HCT116 (cell line): ENCODE measurements around the gene HMCN1. TPM values are rescaled to one million over a fixed set of nuclear protein-coding genes. Genes with fewer than 3 reads are reported as not detected.

Experiments used
- ATAC-seq: fragments of 200-7000 bp; cut with Tn5 transposase; 2 replicates; pipeline ENCODE4 v1.9.1; 2020; ENCODE audit warnings: mild to moderate bottlenecking, moderate library complexity
- BruUV-seq: library from RNA; stranded (reverse); fragments of 400-500 nt; replicated peaks from 2 replicates; lab custom pipeline; 2021; lab: Mats Ljungman, UMichigan
- CTCF ChIA-PET: fragments of 300-600 bp; sonication (Branson Sonifier 250); formaldehyde crosslinking; loops from one replicate; lab custom pipeline; 2021; ENCODE audit warnings: antibody characterized with exemption; lab: Charles Lee
- POLR2A ChIA-PET: fragments of 300-600, 350-600 bp; sonication (Branson Sonifier 250); formaldehyde crosslinking; loops from one replicate; lab custom pipeline; 2021; ENCODE audit warnings: antibody characterized with exemption; lab: Charles Lee
- RAD21 ChIA-PET, 2 experiments: fragments of 300-600 bp; sonication (Branson Sonifier 250); formaldehyde crosslinking; loops; one replicate each; lab custom pipeline; 2023; ENCODE audit warnings: low total read pairs in 2 of 2; ENCODE audit not compliant: uncharacterized antibody in 2 of 2, unreplicated experiment in 2 of 2, low non-redundant PET in 1 of 2; lab: Charles Lee
- DNase-seq: peaks from one replicate; pipeline ENCODE4 v3.0.0-alpha.2; 2010; ENCODE audit warnings: low read depth, low spot score
- H2AFZ ChIP-seq: fragments of 200-600 bp; shearing (Covaris generic), sonication (generic); 2 replicates; pipeline ENCODE4 v1.6.1; 2017; ENCODE audit warnings: low read depth, mixed run types, mixed read lengths, antibody characterized with exemption, low read length; ENCODE audit not compliant: poor library complexity, severe bottlenecking
- H3K27ac ChIP-seq: 2 replicates; pipeline ENCODE4 v1.5.1; 2012; ENCODE audit warnings: low read depth, low read length
- H3K27me3 ChIP-seq: fragments of 200-600 bp; sonication (generic); 2 replicates; pipeline ENCODE4 v1.6.1; 2016; ENCODE audit warnings: mixed run types, low read length, mixed read lengths; ENCODE audit not compliant: insufficient read depth
- H3K36me3 ChIP-seq, 2 experiments: fragments of 200-500 bp in 1 of 2; fragments of 200-600 bp in 1 of 2; sonication (Bioruptor generic) in 1 of 2; sonication (generic) in 1 of 2; 2 replicates each; pipeline versions ENCODE4 v1.5.1 to v1.6.1; 2014 to 2016; ENCODE audit warnings: low read length in 2 of 2, inconsistent platforms in 1 of 2, mixed read lengths in 1 of 2, mixed run types in 1 of 2; ENCODE audit not compliant: insufficient read depth in 2 of 2, control insufficient read depth in 1 of 2
- H3K4me1 ChIP-seq, 2 experiments: fragments of 200-600 bp in 1 of 2; sonication (generic) in 1 of 2; 2 replicates each; pipeline versions ENCODE4 v1.5.1 to v1.6.1; 2012 to 2017; ENCODE audit warnings: low read length in 2 of 2, inconsistent platforms in 1 of 2, mild to moderate bottlenecking in 1 of 2, mixed read lengths in 1 of 2, mixed run types in 1 of 2, moderate library complexity in 1 of 2; ENCODE audit not compliant: insufficient read depth in 2 of 2, control insufficient read depth in 1 of 2
- H3K4me2 ChIP-seq: fragments of 200-600 bp; sonication (generic); 2 replicates; pipeline ENCODE4 v1.6.1; 2017; ENCODE audit warnings: mixed run types, low read length, mixed read lengths
- H3K4me3 ChIP-seq, 2 experiments: fragments of 200-600 bp in 1 of 2; sonication (generic) in 1 of 2; replicated peaks in 1 of 2; 2 replicates each; pipeline ENCODE4 v1.5.1; 2011 to 2016; ENCODE audit warnings: low read length in 2 of 2, control low read depth in 1 of 2, low read depth in 1 of 2, mild to moderate bottlenecking in 1 of 2, mixed read lengths in 1 of 2, mixed run types in 1 of 2
- H3K79me2 ChIP-seq: fragments of 200-600 bp; sonication (generic); 2 replicates; pipeline ENCODE4 v1.6.1; 2017; ENCODE audit warnings: mild to moderate bottlenecking, mixed run types, low read length, moderate library complexity, mixed read lengths; ENCODE audit not compliant: insufficient read depth
- H3K9ac ChIP-seq: fragments of 200-600 bp; sonication (generic); 2 replicates; pipeline ENCODE4 v1.6.1; 2016; ENCODE audit warnings: low read length, mixed read lengths
- H3K9me2 ChIP-seq: fragments of 200-600 bp; sonication (generic), shearing (Covaris generic); 2 replicates; pipeline ENCODE4 v1.6.1; 2017; ENCODE audit warnings: mixed run types, mild to moderate bottlenecking, moderate library complexity; ENCODE audit not compliant: insufficient read depth
- H3K9me3 ChIP-seq, 2 experiments: fragments of 200-500 bp in 1 of 2; fragments of 200-600 bp in 1 of 2; sonication (Bioruptor generic) in 1 of 2; sonication (generic) in 1 of 2; 2 replicates each; pipeline ENCODE4 v1.6.1; 2014 to 2017; ENCODE audit warnings: low read length in 2 of 2, mixed read lengths in 2 of 2, inconsistent platforms in 1 of 2, low read depth in 1 of 2, mild to moderate bottlenecking in 1 of 2, mixed run types in 1 of 2, moderate library complexity in 1 of 2; ENCODE audit not compliant: control insufficient read depth in 1 of 2, insufficient read depth in 1 of 2
- H4K20me1 ChIP-seq: fragments of 200-600 bp; sonication (generic), shearing (Covaris generic); 2 replicates; pipeline ENCODE4 v1.6.1; 2017; ENCODE audit warnings: mixed run types, mild to moderate bottlenecking, moderate library complexity; ENCODE audit not compliant: insufficient read depth
- CBX3 ChIP-seq: IDR thresholded peaks from 2 replicates; pipeline ENCODE4 v1.6.1; 2012; ENCODE audit warnings: low read depth
- CEBPB ChIP-seq: IDR thresholded peaks from 2 replicates; pipeline ENCODE4 v1.6.1; 2012; ENCODE audit warnings: low read depth
- EGR1 ChIP-seq: IDR thresholded peaks from 2 replicates; pipeline ENCODE4 v1.6.1; 2012; ENCODE audit warnings: low read depth
- JUND ChIP-seq: IDR thresholded peaks from 2 replicates; pipeline ENCODE4 v1.6.1; 2012
- POLR2A ChIP-seq: IDR thresholded peaks from 2 replicates; pipeline ENCODE4 v1.7.0; 2011; ENCODE audit warnings: borderline replicate concordance; ENCODE audit not compliant: insufficient read depth, insufficient read length; ENCODE audit errors: extremely low read depth
- SIN3A ChIP-seq: IDR thresholded peaks from 2 replicates; pipeline ENCODE4 v1.6.1; 2012; ENCODE audit warnings: low read depth
- YY1 ChIP-seq: IDR thresholded peaks from 2 replicates; pipeline ENCODE4 v1.6.1; 2011; ENCODE audit warnings: low read length, low read depth, moderate library complexity, mild to moderate bottlenecking; ENCODE audit not compliant: insufficient replicate concordance; ENCODE audit errors: extremely low read depth
- intact Hi-C: fragments of 100-400 bp; cut with micrococcal nuclease; formaldehyde crosslinking; loops from 2 replicates; pipeline ENCODE4 v1.10.0; 2022
- total RNA-seq: library from RNA; stranded (reverse); gene quantifications from one replicate; pipeline ENCODE4 v1.2.1, GENCODE V29; 2021; ENCODE audit not compliant: unreplicated experiment
- TF ChIP-seq, protein P1 (sequence below): IDR thresholded peaks from 2 replicates; pipeline ENCODE4 v1.6.1; 2011; ENCODE audit warnings: mild to moderate bottlenecking, low read length, moderate library complexity; ENCODE audit not compliant: insufficient replicate concordance; ENCODE audit errors: extremely low read depth

Gene HMCN1
- total RNA-seq, 1 experiment from 2014 or later, result 0.59 TPM

DNA sequence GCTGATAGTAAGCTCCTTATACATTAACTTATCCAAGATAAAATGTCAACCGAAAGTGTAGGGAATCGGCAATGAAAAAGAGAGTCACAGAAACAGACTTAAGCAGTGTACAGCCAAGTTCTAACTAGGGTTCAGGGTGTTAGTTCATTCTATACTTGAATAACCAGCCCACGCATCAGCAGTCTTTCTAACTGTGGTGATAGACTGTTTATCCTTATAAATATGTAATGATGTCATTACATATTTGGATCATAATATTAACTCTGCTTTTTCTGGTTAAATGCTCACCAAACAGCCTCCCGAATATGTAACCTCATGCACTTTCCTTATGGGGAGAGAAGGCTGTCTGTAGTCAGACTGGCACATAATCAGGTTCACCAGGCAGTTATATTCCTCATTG, 11.0 kb downstream of the HMCN1 start (continued):
- no peak for TF ChIP-seq SIN3A
- TF ChIP-seq CBX3, result no peak
- TF ChIP-seq YY1, result no peak

DNA sequence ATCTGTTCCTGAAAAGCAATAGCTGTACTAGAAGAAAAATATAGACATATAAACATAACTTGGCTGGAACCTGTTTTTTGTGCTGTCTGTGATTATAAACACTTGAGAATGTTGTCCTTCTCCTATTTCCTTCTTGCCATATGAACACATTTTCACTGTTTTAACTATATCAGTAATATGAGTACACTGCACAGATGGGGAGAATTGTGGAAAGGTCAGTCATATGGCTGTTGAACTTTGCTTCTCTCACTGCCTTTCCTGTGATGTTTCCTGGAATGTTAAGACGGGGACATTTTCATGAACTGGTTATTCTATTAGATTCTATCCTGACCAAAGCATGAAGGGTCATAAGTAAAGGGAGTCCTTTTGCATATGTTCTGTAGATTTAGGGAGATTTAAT, 24.9 kb downstream of the HMCN1 start:
- Histone ChIP-seq H3K4me3 (no peak overlapping the region), H3K27ac (no peak overlapping the region), H2AFZ (no peak overlapping the region), H3K79me2 (no peaks in the 10 kb centered on the region), H3K9ac (no peak overlapping the region), H3K9me2 (0 out of 2 replicates have a peak, but pooled peaks cover under 1% of the 10 kb centered on the region), H3K4me2 (no peak overlapping the region), H4K20me1 (no peaks in the 10 kb centered on the region), H3K27me3 (no peaks in the 10 kb centered on the region), H3K9me3 (no peaks in the 10 kb centered on the region), H3K4me1 (no peaks in the 10 kb centered on the region), H3K36me3 (no peaks in the 10 kb centered on the region)
- POLR2A ChIA-PET, result no interaction called here
- BruUV-seq, result no TSS peak
- DNase-seq (no peak), ATAC-seq (no peak)
- RAD21 ChIA-PET, result no interaction called here
- CTCF ChIA-PET, result no interaction called here
- no peak for TF ChIP-seq YY1
- TF ChIP-seq POLR2A, result no peak
- no peak for TF ChIP-seq CEBPB
- TF ChIP-seq, protein P1, sequence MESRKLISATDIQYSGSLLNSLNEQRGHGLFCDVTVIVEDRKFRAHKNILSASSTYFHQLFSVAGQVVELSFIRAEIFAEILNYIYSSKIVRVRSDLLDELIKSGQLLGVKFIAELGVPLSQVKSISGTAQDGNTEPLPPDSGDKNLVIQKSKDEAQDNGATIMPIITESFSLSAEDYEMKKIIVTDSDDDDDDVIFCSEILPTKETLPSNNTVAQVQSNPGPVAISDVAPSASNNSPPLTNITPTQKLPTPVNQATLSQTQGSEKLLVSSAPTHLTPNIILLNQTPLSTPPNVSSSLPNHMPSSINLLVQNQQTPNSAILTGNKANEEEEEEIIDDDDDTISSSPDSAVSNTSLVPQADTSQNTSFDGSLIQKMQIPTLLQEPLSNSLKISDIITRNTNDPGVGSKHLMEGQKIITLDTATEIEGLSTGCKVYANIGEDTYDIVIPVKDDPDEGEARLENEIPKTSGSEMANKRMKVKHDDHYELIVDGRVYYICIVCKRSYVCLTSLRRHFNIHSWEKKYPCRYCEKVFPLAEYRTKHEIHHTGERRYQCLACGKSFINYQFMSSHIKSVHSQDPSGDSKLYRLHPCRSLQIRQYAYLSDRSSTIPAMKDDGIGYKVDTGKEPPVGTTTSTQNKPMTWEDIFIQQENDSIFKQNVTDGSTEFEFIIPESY, result no peak
- no peak for TF ChIP-seq EGR1
- no peak for TF ChIP-seq JUND
- intact Hi-C loops, result no loop called here
